Cardiac septum (tissue), 1 donor: ENCODE measurements around the gene OR51G2. TPM values are rescaled to one million over a fixed set of nuclear protein-coding genes. Genes with fewer than 3 reads are reported as not detected.

Experiments used
- DNase-seq: peaks from one replicate; pipeline ENCODE4 v3.0.0-alpha.2; 2020; ENCODE audit warnings: low spot score
- intact Hi-C: fragments of 100-400 bp; cut with DNase I; formaldehyde crosslinking; loops from one replicate; pipeline ENCODE4 v1.14.0; 2022
- total RNA-seq: library from RNA; stranded (reverse); fragmentation: NEBNext Ultra II Directional; extraction: Animal tissue kit (Norgen Biotek cat#: 25700); gene quantifications from one replicate; pipeline ENCODE4 v1.2.1, GENCODE V29; 2021
- donor health status: DM: no; HTN: no; CAD: no.

Gene OR51G2
- total RNA-seq, 1 donor from 2014 or later, result not detected

DNA sequence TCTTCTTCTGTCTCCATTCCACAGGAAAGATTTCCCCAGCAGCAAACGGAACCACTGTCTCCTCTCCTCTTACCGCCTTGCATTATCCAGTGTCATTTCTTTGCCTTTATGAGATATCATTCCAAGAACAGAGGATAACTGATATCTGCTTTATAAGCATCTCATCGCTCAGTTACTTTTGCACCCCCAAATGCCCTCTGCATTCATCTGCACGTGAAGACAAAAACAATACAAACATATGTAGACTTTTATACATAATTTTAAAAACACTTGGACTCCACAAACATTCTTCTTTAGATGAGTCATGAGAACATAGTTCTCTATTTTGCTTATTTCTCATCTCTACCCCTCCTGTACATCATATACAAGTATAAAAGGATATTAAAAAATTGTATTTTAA lies 38.0 kb downstream of the OR51G2 start:
- DNase-seq, result no peak
- intact Hi-C loops, result no loop called here

DNA sequence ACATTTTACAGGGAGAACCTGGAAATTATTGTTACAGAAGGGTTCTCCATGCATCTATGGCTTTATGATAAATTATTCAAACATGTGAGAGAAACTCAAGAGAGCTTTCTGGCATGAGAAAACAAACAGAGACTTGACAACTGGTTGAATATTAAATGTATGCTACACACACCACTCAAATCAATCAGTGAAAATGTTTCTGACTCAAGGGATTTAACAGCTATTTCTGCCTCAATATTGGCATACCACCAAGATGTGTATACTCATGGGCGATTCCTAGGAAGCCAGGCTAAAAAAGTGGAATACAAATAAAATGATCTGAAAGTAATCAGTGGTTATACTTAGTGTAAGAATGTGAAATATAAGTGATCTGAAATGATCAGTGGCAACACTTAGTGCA lies 53.3 kb downstream of the OR51G2 start:
- intact Hi-C loops, result no loop called here
- DNase-seq, result no peak

DNA sequence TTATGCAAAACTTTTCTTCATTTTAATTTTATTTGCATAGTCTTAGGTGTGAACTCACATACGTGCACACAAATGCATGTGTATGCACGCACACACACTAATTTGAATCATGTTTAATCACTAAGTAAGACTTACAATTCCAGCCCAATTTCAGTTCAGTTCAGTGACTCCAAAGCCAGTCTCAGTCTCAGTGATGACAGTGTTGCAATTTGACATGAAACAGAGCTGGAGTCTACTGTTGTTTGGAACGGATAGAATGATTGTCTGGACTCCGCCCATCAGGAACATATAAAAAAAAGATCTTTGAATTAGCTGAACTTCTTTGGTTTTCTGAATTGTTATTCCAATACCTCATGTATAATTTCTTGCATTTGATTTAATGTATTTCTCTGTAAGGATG lies 55.3 kb downstream of the OR51G2 start:
- intact Hi-C loops, result no loop called here
- no peak for DNase-seq

Other genes starting within 250 kb of the OR51G2 start
- not detected for gene OR51E2, start 221.5 kb downstream of the OR51G2 start, total RNA-seq
- gene MMP26, start 214.6 kb downstream of the OR51G2 start, total RNA-seq, result not detected
- not detected for gene OR51F1, start 149.4 kb downstream of the OR51G2 start, total RNA-seq
- gene OR52R1, start 115.0 kb downstream of the OR51G2 start, total RNA-seq, result not detected
- gene OR51F2, start 98.0 kb downstream of the OR51G2 start, total RNA-seq, result not detected
- not detected for gene OR51S1, start 70.1 kb downstream of the OR51G2 start, total RNA-seq
- gene OR51T1, start 37.5 kb downstream of the OR51G2 start, total RNA-seq, result not detected
- gene OR51A7, start 15.6 kb downstream of the OR51G2 start, total RNA-seq, result not detected
- gene OR51G1, start 5.0 kb upstream of the OR51G2 start, total RNA-seq, result not detected
- not detected for gene OR51A4, start 28.3 kb upstream of the OR51G2 start, total RNA-seq
- not detected for gene OR51A2, start 36.4 kb upstream of the OR51G2 start, total RNA-seq
- not detected for gene OR51L1, start 75.5 kb upstream of the OR51G2 start, total RNA-seq
- gene OR52J3, start 127.2 kb upstream of the OR51G2 start, total RNA-seq, result not detected
- gene OR52E2, start 140.3 kb upstream of the OR51G2 start, total RNA-seq, result not detected
- gene OR52E1, start 150.2 kb upstream of the OR51G2 start, total RNA-seq, result not detected
- not detected for gene OR52A5, start 219.0 kb upstream of the OR51G2 start, total RNA-seq
- not detected for gene OR52A1, start 235.4 kb upstream of the OR51G2 start, total RNA-seq